Hepatocyte (in vitro differentiated cells): ENCODE results near the gene OTOA.

Experiments
- CTCF ChIP-seq: fragments of 200-600 bp; sonication (generic); IDR thresholded peaks from 2 replicates; pipeline ENCODE4 v1.5.1; 2016; ENCODE audit warnings: antibody characterized with exemption, mild to moderate bottlenecking; ENCODE audit not compliant: poor library complexity
- EZH2 ChIP-seq: fragments of 200-600 bp; sonication (generic); IDR thresholded peaks from 2 replicates; pipeline ENCODE4 v1.6.1; 2016; ENCODE audit warnings: antibody characterized with exemption, mild to moderate bottlenecking, borderline replicate concordance

GRCh38 chr16:21720533-21720932 is 56.8 kb downstream of the OTOA start:
- TF ChIP-seq CTCF (no peak), EZH2 (no peak)
